Endometrial microvascular endothelial cells (primary cell): Measurements from ENCODE around the gene RPS16. TPM values are rescaled to one million over a fixed set of nuclear protein-coding genes. Genes with fewer than 3 reads are reported as not detected.

ENCODE experiments used
- in situ Hi-C: cut with HindIII; loops from 2 replicates; pipeline ENCODE4 v1.10.0; 2017; ENCODE audit warnings: low sequenced_read_pairs, low pct_unique_long_range_greater_than_20kb; ENCODE audit errors: inconsistent ontology term
- total RNA-seq: library from RNA; depleted of rRNA; stranded (reverse); fragments of >200 nt; gene quantifications from one replicate; pipeline ENCODE4 v1.2.3, GENCODE V29; 2015; ENCODE audit errors: inconsistent ontology term

RPS16 gene
- total RNA-seq, 1 donor from 2014 or later, result 1,019 TPM

DNA sequence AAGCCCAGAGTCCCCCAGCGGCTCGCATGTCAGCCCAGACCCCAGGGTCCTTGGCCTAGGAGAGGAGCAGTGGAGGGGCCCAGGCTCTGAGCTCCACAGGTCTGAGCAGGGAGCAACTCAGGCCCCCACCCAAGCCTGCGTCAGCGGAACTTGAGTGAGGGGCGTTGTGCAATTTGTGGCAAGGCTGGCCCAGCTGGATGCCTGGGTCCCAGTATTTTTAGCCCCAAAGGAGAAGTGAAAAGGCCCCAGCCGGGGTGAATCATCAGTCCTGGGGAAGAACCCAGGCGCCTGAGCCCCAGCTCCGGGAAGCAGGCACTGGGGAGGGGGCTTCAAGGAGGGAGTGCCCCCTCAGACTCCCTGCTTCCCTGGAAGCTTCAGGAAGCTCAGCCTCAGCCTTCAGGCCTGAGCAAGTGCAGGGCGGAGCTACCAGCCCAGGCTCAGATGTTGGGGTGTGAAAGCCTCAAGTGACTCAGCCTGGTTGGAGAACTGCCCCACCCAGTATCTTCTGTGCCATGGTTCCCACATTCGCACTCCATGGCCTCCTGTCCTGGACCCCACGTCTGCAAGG lies 37.4 kb downstream of the RPS16 start:
- in situ Hi-C loops, result no loop called here

DNA sequence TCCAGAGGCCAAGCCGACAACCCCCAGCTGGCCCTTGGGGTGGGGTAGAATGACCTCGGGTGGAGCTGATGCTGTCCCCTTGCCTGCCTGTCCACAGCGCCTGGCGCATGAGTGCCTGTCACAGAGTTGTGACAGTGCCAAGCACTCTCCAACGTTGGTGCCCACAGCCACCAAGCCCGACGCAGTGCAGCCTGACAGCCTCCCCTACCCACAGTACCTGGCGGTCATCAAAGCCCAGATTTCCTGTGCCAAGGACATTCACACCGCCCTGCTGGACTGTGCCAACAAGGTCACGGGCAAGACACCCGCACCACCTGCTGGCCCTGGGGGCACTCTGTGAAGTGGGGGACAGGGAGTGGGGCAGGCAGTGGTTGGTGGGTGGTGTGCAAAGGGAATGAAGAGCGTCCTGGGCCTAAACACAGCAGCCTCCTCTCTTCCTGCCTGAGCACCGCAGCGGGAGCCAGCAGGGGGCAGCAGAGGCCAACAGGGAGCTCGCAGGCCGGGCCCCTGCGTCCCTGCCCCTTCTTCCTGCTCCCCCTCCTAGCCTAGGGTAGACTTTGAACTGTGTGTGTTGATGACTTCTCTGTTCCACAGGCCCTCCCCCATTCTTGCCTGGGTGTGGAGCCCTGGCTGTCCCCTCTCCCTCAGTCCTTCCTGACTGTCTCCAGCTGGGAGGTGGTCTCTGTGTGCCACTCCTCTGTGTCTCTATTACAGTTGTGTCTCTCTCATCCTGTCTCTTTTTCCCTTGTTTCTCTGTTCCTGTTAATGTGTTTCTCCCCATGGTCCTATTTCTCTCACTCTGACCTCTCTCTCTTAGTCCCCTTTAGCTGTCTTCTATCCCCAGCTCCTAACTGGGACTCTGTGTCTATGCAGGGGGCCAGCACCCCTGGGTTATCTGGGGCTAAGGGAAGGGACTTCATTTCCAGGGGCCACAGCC lies 38.1 kb downstream of the RPS16 start:
- in situ Hi-C loops, result no loop called here

DNA sequence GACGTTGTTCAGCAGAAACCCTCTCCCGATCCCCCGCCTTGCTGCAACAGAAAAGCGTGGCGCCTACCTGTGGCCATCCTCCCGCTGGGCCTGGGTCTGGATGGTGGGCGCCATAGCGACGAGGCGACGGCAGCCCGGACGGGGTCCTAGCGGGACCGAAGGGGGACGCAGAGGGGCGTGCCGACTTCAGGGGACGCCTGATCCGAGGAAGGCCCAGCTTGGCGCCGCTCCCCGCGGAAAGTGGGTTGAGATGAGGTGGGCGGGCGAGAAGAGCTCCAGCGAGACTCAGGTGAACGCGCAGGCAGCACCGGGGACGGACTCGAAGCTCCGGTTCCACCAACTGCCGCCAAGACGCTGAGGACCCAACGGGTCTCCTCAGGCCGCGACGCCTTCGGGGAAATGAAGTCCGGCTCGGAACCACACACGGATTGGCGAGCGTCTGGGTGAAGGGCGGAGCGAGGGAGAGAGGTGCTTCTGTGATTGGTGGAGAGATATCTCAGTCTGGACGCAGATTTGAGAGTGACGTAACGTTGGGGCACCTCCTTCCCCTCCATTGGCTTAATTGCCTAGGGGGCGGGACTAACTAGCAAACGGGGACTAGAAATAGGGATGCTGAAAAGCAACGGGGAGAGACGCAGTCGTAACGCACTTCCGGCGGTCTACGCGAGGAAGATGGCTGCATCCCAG lies 44.9 kb downstream of the RPS16 start, which contains the start of the genes MED29 and PAF1:
Gene MED29, plus strand, starts transcription at position 628 of the 687 bp plus-strand sequence. Its CDS starts 45 bp downstream, at position 673.
Gene PAF1, minus strand, starts transcription at position 356 of the 687 bp plus-strand sequence. Its CDS starts 242 bp downstream, at position 114.
- in situ Hi-C loops, result no loop called here

DNA sequence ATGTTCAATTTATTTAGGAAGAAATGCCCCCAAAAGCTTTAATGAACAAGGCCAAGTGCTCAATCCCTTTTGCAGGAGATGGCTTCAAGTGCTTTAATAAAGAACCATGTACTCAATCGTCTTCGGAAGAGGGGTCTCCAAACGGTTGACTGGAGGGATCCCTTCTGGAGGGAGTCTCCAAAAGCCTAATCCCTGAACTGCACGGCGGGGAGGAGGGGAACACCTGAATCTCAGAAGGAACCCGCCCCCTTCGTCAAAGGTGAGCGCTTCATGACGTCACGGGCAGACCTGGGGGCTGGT lies 45.3 kb downstream of the RPS16 start:
- in situ Hi-C loops, result no loop called here

DNA sequence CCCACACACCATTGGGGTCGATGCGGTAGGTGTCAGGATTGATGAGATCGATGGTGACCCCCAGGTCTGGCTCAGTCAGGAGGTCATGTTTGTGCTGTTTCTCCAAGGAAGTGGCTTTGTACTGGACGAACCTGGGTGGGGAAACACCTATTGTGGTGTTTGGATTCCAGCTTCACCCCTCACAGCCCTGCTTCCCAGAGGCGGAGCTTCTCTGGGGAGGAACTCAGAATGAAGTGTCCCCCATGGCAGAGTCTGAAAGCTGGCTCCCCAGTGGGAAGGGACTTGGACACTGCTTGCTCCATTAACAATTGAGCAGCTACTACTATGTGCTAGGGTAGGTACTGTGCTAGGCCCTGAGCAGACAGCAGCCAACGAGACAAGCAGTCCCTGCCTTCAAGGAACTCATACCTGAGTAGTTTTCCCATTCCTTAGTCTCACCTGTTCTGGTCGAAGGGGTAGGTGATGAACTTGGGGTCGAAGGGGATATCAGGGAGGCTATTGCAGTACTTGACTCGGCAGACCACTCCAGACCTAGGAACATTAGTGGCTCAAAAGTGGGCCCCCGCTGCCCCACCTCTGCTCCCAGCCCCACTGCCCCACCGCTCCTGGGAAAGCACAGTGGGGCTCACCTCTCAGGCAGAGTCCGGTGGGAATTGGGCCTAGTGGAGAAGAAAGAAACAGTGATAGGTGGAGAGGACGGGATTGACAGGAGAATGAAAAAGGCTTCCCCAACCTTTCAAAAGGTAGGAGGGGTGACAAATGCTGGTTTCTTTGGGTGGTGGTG lies 45.9 kb downstream of the RPS16 start:
- in situ Hi-C loops, result no loop called here

DNA sequence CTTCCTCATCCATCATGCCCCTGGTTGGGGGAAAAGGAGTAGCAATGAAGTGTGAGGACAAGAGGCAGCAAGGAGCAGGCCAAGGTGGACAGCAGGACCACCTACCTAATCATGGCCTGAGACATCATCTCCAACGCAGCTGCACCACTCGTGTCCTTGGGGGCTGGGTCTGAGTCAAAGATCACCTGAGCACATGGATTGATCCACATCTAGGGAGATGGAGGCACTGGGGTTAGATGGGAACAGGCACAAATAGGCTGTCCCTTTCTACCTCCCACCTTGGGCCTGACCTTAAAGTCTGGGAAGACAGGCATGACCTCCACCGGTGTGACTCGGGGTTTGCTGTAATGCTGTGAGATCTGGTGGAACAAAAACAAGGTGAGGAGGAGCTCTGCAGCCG lies 47.1 kb downstream of the RPS16 start:
- in situ Hi-C loops, result no loop called here

DNA sequence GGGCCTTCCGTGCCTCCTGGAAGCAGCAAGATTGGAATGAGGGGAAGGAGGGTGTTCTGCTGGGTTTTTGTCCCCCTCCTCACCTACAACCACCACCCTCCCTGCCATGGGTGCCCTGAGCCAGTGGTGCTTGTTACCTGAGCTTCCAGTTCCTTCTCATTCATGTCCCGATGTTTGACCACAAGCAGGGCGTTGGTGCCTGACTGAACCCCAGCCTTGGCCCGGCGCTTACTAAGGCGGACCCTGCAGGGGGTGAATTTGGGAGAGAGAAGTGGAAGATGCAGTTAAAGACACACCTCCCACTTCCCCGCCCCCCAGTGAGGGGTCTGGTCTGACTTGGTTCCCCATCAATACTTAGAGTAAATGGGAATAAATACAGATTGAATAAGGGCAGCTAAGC lies 49.2 kb downstream of the RPS16 start:
- in situ Hi-C loops, result no loop called here

DNA sequence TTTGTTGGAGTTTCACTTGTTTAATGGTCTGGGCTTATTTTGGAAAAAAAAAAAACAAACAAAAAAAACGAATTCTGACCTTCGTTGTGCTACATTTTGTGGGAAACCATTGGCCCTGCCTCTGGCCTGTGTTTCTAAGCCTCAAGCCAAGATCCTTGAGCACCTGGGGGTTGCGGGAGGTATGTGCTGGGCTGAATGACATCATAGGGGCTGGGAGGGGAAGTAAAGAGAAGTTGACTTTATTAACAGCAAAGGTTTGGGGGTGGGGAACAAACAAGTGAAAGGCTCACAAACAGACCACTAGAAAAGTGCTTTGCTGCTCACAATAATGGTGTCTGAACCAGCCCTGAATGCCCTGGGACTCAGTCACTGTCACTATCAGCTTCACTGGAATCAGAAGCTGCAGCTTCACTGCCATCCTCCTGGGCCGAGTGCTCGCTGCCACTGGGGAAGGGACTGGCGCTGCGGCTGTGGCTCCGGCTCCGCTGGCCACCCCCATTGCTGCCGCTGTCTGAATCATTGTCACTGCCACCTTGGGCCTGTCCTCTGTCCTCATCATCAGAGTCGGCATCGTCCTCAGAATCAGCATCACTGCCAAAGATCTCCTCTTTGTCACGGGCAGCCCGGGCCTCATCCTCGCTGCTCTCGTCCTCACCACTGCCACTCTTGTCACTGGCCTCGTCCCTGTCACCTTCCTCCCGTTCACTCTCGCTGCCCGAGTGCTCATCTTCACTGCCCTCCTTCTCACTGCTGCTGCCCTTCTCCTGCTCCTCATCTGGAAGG lies 49.9 kb downstream of the RPS16 start:
- in situ Hi-C loops, result no loop called here

DNA sequence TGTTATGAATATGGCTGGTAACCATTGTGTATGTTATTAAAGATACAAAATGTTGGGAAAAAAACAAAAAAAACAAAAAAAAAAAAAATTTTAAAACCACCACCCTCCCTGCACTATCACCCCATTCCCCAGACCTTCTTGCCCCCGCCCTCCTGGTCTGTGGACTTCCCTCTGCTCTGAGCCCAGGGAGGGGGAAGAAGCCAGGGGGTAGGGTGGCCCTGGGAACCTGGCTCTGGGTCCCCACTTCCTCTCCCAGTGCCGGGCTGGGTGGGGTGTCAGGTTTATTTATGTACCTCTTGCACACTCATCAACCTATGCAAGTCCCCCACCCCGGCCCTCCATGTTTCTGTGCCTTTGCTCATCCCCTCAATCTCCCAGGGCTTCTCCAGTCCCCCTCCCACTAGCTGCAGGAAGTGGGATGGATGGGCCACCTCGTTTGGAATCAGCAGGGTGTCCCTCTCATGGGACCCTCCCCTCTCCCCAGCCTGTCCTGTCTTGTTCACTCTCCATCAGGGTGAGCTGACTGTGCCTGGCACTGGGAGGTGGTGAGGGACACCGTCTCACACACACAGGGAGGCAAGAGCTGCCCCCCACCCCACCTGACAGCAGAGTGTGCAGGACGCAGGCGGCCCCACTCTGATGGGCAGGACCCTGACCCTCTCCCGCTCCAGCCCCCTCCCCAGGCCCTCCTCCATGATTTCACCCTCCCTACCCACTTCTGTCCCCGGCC lies 50.7 kb downstream of the RPS16 start:
- in situ Hi-C loops, result no loop called here

Other genes starting within 250 kb of the RPS16 start
- not detected for gene NCCRP1, start 239.0 kb downstream of the RPS16 start, total RNA-seq
- gene SYCN, start 231.7 kb downstream of the RPS16 start, total RNA-seq, result not detected
- not detected for gene IFNL3, start 190.9 kb downstream of the RPS16 start, total RNA-seq
- not detected for gene IFNL4, start 187.1 kb downstream of the RPS16 start, total RNA-seq
- not detected for gene IFNL2, start 167.6 kb downstream of the RPS16 start, total RNA-seq
- not detected for gene IFNL1, start 139.5 kb downstream of the RPS16 start, total RNA-seq
- 0.74 TPM for gene LRFN1, start 115.1 kb downstream of the RPS16 start, total RNA-seq
- 68.0 TPM for gene GMFG, start 99.9 kb downstream of the RPS16 start, total RNA-seq
- 87.2 TPM for gene SAMD4B, start 93.5 kb downstream of the RPS16 start, total RNA-seq
- gene PAF1, start 44.8 kb downstream of the RPS16 start, total RNA-seq, result 48.7 TPM
- 23.0 TPM for gene MED29, start 44.6 kb downstream of the RPS16 start, total RNA-seq
- 2.8 TPM for gene ZFP36, start 29.1 kb downstream of the RPS16 start, total RNA-seq
- 12.8 TPM for gene PLEKHG2, start 23.3 kb downstream of the RPS16 start, total RNA-seq
- 64.7 TPM for gene SUPT5H, start 9.6 kb upstream of the RPS16 start, total RNA-seq
- gene TIMM50, start 44.9 kb upstream of the RPS16 start, total RNA-seq, result 102 TPM
- gene DLL3, start 63.0 kb upstream of the RPS16 start, total RNA-seq, result 0.19 TPM
- not detected for gene SELENOV, start 79.2 kb upstream of the RPS16 start, total RNA-seq
- gene EID2B, start 96.9 kb upstream of the RPS16 start, total RNA-seq, result 2.3 TPM
- gene EID2, start 104.2 kb upstream of the RPS16 start, total RNA-seq, result 13.8 TPM
- not detected for gene LGALS13, start 166.6 kb upstream of the RPS16 start, total RNA-seq
- gene LGALS16, start 220.0 kb upstream of the RPS16 start, total RNA-seq, result not detected